ENCODE measurements around the gene GINS1.

GINS1 gene

DNA sequence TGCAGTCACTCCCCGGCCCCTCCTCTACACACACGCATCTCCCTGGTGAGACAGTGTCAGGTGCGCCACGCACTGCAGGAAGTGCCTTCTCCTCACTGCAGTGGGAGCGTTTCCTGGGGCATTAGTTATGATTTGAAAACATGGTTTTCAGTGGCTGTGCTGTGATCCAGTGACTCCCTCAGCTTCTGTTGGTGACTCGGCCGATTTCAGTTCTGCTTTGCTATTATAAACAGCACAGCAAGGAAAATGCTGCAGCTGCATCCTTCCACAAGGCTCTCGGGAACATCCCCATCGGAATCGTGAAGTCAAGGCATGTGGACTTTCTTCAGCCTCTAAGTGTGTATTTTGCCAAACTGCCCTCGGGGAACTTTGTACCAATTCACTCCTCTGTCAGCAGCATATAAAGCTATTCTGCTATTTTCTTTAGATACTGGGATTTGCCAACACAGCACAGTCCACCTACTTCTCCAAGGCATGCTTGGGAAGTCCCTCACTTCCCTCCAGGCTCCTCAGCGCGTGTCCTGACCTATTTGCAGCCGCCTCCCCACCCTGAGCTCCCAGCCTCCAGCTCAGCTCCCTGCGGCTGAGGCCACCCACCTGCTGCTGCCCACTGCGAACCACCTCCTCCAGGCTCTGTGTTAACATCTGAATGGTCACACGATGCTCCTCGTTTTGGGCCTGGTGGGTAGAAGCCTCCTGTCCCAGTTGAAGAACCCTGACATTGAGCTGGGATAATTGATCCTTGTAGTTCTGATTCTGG lies 54.5 kb downstream of the GINS1 start:
- DNase-seq (ENCODE audit: insufficient read length, low spot score) (no peak), FAIRE-seq (no peak)
- TF ChIP-seq, protein P1, sequence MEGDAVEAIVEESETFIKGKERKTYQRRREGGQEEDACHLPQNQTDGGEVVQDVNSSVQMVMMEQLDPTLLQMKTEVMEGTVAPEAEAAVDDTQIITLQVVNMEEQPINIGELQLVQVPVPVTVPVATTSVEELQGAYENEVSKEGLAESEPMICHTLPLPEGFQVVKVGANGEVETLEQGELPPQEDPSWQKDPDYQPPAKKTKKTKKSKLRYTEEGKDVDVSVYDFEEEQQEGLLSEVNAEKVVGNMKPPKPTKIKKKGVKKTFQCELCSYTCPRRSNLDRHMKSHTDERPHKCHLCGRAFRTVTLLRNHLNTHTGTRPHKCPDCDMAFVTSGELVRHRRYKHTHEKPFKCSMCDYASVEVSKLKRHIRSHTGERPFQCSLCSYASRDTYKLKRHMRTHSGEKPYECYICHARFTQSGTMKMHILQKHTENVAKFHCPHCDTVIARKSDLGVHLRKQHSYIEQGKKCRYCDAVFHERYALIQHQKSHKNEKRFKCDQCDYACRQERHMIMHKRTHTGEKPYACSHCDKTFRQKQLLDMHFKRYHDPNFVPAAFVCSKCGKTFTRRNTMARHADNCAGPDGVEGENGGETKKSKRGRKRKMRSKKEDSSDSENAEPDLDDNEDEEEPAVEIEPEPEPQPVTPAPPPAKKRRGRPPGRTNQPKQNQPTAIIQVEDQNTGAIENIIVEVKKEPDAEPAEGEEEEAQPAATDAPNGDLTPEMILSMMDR (IDR thresholded peaks at IDR 0.05; ENCODE audit: insufficient read depth, missing control alignments) = no peak

DNA sequence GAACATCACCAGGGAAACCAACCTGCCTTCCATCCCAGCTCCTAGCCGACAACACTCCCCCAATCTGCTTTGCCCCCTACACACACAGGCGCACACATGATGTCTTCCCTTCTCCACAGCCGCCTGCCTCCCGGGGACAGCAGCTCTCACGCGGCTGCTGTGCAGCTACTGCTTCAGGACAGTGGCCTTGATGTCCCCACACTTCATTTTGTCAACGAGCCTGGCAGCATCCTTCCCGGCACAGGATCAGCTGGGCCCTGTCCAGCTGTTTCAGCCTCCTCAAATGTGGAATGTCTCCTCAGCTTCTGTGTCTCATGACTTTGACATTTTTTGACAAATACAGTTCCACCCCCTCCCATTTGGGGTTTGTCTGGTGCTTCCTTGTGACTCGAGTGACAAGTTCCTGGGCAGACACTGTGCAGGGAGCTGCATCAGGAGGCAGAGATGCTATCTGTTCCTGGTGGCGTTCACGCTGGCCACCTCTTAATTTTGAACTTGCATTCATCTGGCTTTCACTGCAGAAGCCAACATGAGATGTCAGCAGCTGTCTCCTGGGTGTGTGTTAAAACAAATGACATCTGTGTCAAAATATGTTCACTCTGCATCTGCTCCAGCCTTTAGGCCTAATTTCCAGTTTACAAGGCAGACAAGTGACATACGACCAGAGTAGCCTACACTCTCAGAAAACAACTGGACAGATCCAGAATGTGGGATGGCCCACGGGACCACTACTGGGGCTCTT lies 57.2 kb downstream of the GINS1 start:
- DNase-seq (ENCODE audit: insufficient read length, low spot score) (no peak), FAIRE-seq (no peak)
- TF ChIP-seq, protein P1 (IDR thresholded peaks at IDR 0.05; ENCODE audit: insufficient read depth, missing control alignments) = no peak

DNA sequence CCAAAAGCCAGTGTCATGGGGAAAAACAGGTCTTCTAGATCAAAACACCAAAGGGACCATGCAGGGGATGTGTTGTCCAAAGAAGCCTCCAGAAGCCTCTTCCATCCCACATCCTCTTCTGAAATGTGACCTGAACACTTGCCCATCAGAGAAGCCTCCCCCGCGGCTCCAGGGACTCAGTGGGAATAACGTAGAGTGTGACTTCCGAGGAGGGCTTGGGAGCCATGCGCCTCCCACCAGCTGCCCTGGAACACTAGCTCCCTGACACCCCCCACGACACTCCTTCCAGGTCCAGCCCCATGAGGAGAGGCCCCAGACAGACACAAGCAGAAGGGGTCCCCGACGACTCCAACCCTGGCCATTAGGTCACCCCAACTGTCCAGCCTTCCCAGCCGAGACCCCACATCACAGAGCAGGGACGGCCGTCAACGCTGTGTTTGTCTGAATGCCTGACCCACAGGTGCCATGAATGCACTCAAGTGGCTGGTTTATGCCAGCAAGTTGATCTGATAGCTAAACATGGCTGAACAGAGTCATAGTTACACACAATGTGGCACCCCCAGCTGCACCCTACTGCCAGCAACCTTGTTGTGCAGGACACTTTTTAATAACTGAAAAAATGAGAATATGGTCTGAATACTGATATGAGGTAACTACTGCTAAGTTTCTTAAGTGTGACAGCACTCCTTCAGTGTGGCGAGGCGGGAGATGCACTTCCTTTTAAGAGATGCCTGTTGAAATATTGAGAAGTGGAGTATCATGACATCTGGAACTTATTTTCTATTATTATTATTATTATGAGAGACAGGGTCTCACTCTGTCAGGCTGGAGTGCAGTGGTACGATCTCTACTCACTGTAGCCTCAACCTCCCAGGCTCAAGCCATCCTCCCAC lies 58.0 kb downstream of the GINS1 start:
- DNase-seq (ENCODE audit: insufficient read length, low spot score) (no peak), FAIRE-seq (no peak)
- TF ChIP-seq, protein P1 (IDR thresholded peaks at IDR 0.05; ENCODE audit: insufficient read depth, missing control alignments) = no peak

DNA sequence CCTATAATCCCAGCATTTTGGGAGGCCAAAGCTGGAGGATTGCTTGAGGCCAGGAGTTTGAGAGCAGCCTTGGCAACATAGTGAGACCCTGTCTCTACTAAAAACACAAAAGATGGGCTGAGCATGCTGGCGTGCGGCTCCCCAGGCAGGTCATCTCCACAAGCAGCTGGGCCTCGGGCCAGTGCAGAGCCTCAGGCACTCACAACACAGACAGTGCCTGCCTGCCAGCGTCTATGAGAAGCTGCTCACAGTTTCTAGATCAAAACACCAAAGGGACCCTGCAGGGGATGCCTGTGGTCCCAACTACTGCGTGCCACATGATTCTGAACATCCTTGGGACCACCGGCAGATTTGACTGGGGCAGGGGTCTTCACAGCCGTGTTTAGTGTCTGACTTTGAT lies 59.4 kb downstream of the GINS1 start:
- DNase-seq (ENCODE audit: insufficient read length, low spot score) (no peak), FAIRE-seq (no peak)
- TF ChIP-seq, protein P1 (IDR thresholded peaks at IDR 0.05; ENCODE audit: insufficient read depth, missing control alignments) = no peak

DNA sequence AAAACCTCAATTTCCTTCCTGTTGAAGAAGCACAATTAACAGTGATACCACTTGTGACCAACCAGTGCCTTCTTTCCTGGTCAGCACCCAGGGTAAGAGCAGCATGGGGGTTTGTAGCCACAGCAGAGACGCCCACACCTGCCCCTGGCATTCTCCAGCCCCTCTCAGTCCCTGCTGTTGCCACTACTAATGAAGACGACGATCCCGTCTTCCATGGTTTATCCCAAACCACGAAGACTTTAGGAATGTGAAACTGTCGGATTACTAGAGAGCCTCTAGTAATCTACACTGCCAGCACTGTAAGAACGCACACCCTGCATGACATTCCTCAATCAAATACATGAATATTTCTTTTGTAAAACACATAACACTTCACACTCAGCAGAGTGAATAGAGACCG lies 60.0 kb downstream of the GINS1 start:
- DNase-seq (ENCODE audit: insufficient read length, low spot score) (no peak), FAIRE-seq (no peak)
- TF ChIP-seq, protein P1 (IDR thresholded peaks at IDR 0.05; ENCODE audit: insufficient read depth, missing control alignments) = no peak

DNA sequence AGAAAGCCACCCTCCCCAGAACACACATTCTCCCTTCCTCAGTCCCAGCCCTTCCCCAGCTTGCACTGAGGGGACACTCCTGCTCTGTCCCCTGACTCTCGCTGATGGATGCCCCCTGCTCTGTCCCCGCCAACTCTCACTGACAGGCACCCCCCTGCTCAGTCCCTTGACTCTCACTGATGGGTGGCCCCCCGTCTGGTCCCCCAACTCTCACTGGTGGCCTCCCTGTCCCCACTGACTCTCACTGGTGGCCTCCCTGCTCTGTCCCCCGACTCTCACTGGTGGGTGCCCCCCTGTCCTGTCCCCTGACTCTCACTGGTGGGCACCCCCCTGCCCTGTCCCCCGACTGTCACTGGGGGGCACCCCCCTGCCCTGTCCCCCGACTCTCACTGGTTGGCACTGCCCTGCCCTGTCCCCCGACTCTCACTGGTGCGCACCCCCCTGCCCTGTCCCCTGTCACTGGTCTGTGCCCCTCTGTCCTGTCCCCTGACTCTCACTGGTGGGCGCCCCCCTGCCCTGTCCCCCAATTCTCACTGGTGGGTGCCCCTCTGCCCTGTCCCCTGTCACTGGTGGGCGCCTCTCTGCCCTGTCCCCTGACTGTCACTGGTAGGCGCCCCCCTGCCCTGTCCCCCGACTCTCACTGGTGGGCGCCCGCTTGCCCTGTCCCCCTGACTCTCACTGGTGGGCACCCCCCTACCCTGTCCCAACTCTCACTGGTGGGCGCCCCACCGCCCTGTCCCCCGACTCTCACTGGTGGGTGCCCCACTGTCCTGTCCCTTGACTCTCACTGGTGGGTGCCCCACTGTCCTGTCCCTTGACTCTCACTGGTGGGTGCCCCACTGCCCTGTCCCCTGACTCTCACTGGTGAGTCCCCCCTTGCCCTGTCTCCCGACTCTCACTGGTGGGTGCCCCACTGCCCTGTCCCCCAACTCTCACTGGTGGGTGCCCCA lies 60.9 kb downstream of the GINS1 start:
- DNase-seq (ENCODE audit: insufficient read length, low spot score) = no peak
- no peak for FAIRE-seq
- TF ChIP-seq, protein P1 (IDR thresholded peaks at IDR 0.05; ENCODE audit: insufficient read depth, missing control alignments) = no peak

All from D721Med (cell line).